Stimulated activated CD8-positive, alpha-beta memory T cell treated with anti-CD3 and anti-CD28 coated beads, Interleukin-2, amount 100 ng/mL, for 1 hour (primary cell): ENCODE measurements around the gene TMCO1.
"Not testable (repeated sequence)": the region's sequence is repeated elsewhere in the genome, so short reads cannot be mapped to it uniquely, and the experiment has no call there.

Experiments
- DNase-seq, 2 donors: peaks; one replicate each; pipeline ENCODE4 v3.0.0-alpha.2; 2020; ENCODE audit warnings: low read depth in 2 of 2

The TMCO1 gene

DNA sequence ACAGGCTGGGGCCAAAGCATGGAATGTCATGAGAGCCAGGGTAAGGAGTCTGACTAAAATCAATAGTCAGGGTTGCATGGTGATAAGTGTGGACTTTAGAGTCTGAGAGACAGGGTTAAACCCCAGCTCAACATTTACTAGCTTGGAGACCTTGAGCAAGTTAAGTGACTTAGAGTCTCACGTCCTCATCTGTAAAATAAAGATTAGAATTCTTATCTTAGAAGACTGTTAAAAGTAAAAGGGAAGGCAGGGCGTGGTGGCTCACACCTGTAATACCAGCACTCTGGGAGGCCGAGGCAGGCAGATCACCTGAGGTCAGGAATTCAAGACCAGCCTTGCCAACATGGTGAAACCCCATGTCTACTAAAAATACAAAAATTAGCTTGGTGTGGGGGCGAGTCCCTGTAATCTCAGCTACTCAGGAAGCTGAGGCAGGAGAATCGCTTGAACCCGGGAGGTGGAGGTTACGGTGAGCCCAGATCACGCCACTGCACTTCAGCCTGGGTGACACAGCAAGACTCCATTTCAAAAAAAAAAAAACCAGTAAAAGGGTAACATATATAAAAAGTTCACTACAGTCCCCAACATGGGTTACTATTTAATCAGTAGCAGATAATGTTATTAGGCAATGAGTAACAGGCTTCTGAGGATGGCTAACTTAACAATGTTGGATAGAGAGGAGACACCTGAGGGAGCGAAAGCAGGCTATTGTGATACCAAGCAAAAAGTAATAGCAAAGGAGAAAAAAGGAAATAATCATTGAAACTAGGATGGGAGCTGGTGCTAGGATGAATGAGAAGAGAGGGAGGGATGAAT is 20.8 kb downstream of the TMCO1 start:
- DNase-seq = no peak

DNA sequence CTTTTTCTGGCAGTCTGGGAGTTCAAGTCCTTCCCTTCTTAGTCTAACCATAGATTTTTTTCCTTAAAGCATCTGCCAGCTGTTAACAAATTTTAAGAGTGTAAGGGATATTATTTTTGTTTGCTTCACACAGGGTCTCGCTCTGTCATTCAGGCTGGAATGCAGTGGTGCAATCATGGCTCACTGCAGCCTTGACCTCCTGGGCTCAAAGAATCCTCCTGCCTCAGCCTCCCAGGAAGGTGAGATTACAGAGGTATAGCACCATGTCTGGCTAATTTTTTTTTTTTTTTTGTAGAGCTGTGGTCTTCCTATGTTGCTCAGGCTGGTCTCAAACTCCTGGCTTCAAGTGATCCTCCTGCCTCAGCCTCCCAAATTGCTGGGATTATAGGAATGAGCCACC is 23.8 kb downstream of the TMCO1 start:
- not testable (repeated sequence) for DNase-seq

DNA sequence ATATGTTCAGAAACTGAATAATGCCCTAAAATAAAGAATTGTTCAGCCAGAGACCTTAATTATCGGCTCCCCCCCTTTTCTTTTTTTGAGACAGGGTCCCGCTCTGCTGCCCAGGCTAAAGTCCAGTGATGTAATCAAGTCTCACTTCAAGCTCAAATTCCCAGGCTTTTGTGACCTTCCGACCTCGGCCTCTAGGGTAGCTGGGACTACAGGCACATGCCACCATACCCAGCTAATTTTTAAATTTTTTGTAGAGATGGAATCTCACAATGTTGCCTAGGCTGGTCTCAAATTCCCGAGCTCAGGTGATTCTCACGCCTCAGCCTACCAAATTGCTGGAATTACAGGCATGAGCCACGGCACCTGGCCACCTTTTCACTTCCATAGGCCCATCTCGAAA is 26.5 kb downstream of the TMCO1 start:
- no peak for DNase-seq

DNA sequence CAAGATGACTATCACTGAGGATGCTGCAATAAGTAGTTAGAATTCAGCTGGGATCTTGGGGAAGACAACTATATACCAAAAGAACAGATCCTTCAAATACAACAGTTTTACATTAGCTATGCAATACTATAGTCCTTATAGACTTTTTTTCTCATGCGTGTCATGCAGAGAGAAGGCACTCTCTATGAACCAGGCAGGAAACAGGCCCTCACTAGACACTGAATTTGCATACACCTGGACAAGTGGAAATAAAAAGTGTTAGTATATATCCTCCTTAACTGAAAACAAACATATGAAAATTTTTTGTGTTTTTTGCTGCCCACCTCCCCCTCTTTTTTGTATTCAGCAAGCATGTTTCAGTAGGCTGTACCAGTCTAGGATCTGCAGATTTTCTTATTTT is 29.9 kb downstream of the TMCO1 start:
- DNase-seq = no peak

DNA sequence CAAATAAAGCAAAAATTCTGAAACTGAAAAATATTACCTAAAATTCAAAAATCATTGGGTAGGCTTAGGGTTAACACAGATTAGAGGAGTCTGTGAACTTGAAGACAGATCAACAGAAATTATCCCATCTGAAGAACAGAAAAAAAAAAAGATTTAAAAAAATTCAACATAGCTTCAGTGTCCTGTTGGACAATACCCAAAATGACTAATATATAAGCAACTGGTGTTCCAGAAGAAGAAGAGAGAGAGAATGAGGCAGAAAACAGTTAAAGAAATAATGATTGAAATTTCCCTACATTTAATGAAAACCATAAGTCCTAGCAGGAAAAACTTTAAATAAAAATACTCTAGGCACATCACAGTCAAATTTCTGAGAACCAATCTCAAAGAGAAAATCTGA is 31.5 kb downstream of the TMCO1 start:
- DNase-seq = no peak

DNA sequence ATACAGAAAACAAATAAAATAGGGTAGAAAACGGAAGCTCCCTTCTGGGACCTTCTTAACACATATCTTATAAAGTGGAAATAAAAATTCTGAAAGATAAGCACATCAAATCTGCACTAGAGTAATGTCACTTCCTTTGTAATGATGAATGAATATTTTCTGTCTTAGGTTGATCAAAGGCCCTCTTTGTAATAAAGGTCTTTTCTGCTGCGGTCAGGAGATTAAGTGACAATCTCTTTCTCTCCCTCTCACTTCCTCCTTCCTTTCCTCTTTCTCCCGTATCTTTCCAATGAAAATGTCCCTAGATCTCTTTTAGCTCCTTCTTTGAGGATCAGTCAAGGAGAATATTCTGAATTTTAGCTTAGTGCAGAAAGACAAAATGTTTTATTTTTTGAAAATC is 33.8 kb downstream of the TMCO1 start:
- DNase-seq = no peak

DNA sequence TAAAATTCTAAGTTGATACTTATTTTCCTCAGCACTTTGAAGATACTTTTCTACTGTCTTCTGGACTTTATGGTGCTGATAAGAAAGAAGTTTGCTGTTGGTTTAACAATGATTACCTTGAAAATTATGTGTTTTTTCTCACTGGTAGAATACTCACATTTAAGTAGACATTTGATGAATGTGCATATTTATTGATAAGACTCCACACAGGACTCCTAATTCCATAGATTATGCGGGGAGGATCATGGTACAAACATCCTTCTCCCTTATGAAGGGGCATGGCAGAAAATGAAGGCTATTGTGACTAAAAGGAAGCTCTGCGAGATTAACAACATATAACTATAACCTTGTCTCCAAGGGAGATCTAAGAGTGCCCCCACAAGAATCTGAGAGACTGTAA is 41.8 kb downstream of the TMCO1 start:
- no peak for DNase-seq

DNA sequence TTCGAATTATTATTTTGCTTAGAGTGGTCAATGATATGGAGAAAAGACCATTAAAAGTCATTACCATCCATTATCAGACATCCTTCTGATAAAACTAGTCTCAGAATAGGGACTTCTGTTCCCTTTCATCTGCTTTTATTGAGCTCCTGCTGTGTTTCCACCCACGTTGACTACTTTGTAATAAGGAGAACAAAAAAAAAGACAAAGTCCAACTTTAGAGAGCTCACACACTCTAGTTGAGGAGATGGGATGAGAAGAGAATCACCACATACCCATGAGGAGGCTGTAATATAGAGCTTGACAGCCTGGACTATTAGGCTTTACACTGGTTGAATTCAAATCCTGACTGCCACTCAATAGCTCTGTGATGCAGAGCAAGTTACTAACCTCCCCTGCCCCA is 42.5 kb downstream of the TMCO1 start:
- no peak for DNase-seq

DNA sequence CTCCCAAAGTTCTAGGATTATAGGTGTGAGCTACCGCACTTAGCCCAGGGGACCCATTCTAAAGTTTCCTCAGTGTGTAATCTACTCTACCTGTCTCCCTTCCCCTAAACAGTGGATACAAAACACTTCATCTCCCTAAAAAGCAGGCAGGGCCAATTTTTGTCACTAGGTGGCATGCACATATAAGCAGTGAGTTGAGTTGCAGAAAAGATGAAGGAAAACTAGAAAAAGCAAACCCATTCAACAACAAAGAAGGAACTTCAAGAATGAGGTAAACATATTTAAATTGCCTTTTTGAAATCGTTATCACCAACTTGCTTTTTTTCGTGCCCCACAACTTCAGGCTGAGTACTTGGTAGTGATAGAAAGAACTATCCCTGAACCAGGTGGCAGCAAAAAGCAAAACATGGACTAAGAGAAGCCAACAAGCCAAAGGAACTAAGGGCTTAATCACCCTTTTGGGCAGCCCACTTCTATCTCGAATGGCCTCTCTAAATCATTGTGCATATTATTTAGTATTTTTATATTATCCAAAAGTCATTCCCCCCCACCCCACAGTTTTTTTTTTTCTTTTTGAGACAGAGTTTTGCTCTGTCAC is 50.7 kb downstream of the TMCO1 start:
- DNase-seq = no peak

DNA sequence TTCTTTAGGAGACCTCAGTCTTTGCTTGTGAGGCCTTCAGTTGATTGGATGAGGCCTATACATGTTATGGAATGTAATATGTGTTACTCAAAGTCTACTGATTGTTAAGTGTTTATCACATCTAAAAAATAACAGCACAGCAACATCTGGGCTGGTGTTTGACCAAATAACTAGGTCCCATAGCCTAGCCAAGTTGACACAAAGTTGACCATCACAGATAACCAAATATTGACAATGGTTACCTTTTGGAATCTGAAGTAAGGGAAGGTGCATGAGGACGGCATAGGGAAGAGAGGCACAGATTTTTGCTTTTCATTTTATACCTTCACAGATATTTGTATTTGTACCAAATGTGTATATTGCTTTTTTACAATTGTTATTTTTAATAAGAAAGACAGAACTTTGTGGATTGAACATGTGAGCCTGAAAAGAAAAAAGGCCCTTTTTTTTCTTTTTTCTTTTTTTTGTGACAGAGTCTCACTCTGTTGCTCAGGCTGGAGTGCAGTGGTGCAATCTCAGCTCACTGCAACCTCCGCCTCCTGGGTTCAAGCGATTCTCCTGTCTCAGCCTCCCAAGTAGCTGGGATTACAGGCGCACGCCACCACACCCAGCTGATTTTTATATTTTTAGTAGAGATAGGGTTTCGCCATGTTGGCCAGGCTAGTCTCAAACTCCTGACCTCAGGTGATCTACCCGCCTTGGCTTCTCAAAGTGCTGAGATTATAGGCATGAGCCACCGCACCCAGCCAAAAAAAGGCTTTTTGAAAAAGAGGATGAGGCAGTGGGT is 52.2 kb downstream of the TMCO1 start:
- not testable (repeated sequence) for DNase-seq

DNA sequence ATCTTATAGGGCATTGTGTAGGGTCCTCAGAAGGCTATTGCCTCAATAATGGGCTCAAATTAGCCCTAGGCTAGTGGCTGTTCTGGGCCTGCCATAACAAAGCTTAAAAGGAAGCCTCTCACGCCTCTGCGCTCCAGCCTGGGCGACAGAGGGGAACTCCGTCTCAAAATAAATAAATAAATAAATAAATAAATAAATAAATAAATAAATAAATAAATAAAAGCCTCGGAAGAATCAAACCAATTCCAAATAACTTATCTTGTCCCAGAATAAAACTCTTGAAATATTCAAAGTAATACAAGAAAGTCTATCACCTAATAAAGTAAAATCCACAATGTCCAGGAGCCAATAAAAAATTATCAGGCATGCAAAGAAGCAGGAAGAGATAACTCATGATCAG is 55.9 kb downstream of the TMCO1 start:
- no peak for DNase-seq

DNA sequence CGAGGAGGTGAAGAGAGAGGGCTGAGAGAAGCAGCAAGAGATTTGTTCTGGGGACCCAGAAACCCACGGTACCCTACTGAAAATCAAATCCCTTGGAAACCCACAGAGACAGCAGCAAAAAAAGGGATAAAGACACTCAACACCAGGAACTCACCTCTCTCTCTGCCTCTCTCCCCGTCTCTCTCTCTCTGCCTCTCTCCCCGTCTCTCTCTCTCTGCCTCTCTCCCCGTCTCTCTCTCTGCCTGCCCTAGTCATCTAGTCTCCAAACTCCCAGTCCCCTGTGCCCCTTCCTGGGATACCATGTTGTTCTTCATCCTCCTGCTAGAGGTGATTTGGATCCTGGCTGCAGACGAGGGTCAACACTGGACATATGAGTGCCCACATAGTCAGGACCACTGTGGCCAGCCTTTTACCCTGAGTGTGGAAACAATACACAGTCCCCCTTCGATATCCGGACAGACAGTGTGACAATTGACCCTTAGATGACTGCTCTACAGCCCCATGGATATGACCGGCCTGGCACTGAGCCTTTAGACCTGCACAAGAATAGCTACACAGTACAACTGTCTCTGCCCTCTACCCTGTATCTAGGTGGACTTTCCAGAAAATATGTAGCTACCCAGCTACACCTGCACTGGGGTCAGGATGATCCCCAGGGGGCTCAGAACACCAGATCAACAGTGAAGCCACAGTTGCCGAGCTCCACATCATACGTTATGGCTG is 60.5 kb downstream of the TMCO1 start:
- DNase-seq = no peak

DNA sequence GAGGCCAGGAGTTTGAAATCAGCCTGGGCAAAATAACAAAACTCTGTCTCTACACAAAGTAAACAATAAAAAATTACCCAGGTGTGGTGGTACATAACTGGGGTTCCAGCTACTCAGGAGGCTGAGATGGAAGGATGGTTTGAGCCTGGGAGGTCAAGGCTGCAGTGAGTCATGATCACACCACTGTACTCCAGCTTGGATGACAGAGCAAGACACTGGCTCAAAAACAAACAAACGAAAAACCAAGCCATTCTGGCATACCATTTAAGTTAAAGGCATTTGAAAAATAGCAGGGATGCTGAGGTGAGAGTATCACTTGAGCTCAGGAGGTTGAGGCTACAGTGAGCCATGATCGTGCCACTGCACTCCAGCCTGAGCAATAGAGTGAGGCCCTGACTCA is 65.0 kb downstream of the TMCO1 start:
- no peak for DNase-seq

DNA sequence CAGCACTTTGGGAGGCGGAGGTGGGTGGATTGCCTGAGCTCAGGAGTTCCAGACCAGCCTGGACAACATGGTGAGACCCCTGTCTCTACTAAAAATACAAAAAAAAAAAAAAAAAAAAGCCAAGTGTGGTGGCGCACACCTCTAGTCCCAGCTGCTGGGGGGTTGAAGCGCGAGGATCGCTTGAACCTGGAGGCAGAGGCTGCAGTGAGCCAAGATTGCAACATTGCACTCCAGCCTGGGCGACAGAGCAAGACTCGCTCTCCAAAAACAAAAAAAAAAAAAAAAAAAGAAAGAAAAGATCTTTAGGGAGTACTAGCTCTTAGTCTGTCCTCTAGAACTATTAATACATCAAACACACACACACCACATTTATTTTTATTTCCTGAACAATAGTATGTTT is 66.7 kb downstream of the TMCO1 start:
- not testable (repeated sequence) for DNase-seq

DNA sequence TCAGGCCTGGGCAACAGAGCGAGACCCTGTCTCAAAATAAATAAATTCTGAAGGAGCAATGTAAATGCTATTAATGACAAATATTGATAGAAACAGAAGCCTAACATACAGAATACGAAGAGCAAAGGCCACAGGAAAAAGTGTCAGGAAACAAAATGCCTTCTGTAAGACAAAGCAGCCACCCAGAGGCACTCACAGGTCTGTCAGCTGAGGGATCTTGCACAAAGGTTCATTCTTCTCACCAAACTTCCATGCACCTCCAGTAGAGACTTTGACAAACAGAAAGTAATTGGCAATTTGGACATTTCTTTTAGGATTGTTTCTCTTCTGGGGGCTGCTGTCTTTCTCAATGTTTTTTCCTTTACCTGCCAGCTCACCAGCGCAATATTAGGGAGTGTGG is 69.1 kb downstream of the TMCO1 start:
- no peak for DNase-seq

DNA sequence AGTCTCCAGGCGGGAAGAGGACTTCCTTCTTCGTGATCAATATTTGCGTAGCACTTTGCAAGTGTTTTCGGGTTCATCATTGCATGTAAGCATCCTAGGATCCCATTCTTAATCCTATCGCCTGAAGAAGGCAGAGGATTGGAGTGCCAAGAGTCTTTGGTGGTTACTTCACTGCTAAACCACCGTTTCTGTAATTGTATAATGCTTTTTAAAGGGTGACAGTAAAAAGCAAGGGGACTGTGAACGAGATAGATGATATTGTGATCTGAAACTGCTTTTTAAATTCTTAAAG is 70.0 kb downstream of the TMCO1 start:
- DNase-seq = no peak

DNA sequence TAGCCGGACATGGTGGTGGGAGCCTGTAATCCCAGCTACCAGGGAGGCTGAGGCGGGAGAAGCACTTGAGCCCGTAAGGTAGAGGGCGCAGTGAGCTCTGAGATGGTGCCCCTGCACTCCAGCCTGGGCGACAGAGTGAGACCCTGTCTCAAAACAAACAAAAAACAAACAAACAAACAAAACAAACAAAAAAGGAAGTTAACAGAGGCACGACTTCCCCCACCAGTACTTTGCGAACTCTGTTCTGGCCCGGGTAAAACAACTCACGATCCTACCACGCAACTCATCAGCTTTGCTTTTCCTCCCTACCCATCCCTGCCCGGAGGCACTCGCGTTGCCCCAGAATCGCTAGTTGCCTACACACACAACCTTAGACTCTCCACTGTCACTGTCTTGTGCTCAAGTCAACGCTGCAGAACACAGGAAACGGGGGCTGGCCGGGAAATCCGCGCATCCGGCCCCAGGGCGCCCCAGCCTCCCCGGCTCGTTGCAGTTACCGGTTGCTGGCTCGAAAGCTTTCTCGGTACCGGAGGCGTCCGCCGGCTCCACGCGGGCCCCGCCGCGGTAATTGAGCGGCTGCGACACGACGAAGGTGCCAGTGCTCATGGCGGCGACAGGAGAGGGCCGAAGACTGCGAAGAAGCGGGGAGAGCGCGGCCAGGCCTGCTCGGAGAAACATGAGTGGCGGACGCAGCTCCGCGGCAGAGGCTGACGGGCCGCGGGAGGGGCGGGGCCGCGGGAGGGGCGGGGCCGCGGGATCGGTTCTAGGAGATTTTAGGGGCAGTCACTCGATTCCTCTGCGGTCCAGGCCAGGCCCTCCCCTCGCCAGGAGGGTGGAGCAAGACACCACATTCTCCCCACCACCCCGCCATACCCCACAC is 70.5 kb downstream of the TMCO1 start, which contains the start of gene ALDH9A1:
Gene ALDH9A1 (minus strand): TSS at position 682 of the 880 bp plus-strand sequence. CDS start 4 bp downstream, at position 678.
- peak; percentile 65 to 72 for DNase-seq

DNA sequence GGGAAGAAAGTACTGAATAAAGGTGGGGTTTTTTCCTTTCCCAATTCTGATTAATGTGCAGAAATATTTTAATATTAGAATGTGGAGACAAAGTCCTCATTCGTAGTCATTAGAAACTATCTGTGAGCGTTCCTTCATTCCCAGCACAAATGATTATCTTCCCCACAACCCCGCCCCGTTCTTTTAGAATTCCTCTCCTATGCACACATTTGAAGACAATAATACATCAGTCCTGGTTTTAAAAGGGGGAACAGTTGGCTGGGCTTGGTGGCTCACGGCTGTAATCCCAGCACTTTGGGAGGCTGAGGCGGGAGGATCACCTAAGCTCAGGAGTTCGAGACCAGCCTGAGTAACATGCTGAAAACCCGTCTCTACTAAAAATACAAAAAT is 71.2 kb downstream of the TMCO1 start:
- DNase-seq = no peak

DNA sequence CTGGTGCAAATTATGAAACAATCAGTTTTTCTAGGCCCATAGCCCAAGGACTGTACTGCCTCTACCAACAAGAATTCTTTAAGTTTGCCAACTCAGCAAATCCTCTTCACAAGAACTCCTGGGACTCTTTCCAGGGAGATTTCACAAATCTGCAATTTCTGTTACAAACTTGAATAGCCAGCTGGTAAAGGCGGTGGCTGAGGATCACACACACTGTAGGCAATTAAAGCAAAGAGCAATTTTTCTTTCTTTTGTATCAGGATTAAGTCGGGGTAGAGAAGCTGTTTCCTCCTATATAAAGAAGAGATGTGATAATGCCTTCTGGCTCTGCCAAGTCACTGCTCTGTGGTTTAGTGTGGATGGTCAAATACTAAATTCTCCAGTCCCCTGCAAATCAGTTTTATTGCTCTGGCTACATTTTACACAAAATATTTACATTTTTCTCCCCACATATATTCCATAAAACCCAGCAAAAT is 72.0 kb downstream of the TMCO1 start:
- no peak for DNase-seq

DNA sequence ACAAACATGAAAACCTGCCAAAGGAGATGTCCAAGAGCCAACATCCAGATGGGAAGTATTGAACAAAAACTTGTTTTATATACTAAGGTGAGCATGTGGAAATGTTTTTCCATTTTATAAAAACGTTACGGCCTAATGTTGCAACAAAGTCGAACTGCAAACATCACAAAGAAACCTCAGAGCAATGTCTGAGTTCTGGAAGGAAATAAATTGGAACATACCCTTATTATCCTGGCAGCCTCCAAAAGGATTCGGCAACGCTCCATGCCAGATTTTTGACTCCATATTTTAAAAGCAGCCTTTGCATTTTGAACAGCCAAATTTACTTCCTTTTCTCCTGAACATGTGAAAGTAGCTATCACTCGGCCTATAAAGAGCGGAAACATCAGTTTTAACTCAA is 73.6 kb downstream of the TMCO1 start:
- no peak for DNase-seq

DNA sequence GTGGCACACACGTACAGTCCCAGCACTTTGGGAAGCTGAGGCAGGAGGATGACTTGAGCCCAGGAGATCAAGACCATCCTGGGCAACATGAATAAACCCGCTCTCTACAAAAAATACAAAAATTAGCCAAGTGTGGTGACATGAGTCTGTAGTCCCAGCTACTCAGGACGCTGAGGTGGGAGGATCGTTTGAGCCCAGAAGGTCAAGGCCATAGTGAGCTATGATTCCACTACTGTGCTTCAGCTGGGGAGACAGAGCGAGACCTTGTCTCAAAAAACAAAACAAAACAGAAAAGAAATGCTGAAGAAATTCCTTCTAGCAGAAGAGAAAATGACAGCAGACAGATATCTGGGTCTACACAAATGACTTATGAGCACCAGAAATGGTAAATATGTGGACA is 80.6 kb downstream of the TMCO1 start:
- no peak for DNase-seq
